ENCODE data around the gene XRN2. TPM values are rescaled to one million over a fixed set of nuclear protein-coding genes. Genes with fewer than 3 reads are reported as not detected.

The XRN2 gene
- total RNA-seq, 2 experiments from 2014 or later: 52.5 to 69.9 TPM

DNA sequence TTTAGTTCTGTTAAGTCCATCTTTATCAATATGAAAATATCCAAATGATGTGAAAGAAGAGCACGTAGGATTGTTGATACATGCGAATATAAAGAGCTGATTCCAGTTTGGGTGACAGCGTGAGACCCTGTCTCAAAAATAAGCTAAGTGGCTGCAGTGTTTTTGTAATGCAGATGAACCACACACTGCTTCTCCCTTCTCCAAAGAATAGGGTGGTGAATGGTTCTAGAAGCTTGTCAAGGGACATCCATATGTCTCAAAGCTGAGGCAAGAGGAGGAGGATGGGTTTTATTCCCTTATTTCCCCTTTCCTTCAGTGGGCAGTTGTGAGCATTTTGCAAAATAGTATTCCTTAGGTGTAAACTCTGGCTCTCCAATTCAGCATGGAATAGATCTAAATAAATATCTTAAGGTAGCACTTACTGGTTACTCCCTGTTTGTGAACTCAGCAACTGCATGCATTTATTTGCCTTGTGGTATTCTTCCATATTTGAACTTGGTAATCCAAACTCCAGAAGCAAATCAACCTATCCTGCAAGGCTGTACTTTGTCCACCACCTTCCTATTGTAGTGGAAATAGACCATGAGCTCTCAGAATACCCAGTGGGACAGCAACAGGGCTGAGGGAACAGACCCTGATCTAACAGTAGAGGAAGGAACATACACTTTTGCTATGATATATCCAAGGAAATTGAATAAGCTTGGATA is 38.0 kb downstream of the XRN2 start:
- CTCF ChIA-PET: interaction anchor here (2.5 kb wide), 1 partner anchor 105 kb away, joined by 5 read pairs; no protein-coding TSS in a partner anchor
- no peak for ATAC-seq
- peaks cover 45% of the 10 kb centered on the region for H3K36me3 Mint-ChIP-seq
- H3K27me3 Mint-ChIP-seq: no peaks in the 10 kb centered on the region
- no peaks in the 10 kb centered on the region for H3K9me3 Mint-ChIP-seq (ENCODE audit: low read depth)
- no peak overlapping the region for H3K27ac Mint-ChIP-seq
- DNase-seq: no peak
- no peak overlapping the region for H3K4me3 Mint-ChIP-seq
- no peaks in the 10 kb centered on the region for H3K4me1 Mint-ChIP-seq

GRCh38 chr20:21342656-21343345 is 39.7 kb downstream of the XRN2 start:
- Mint-ChIP-seq H3K4me1 (peaks cover 2% of the 10 kb centered on the region), H3K4me3 (no peak overlapping the region), H3K27me3 (no peaks in the 10 kb centered on the region), H3K9me3 (ENCODE audit: low read depth) (no peaks in the 10 kb centered on the region), H3K27ac (no peak overlapping the region), H3K36me3 (peaks cover 42% of the 10 kb centered on the region)
- CTCF ChIA-PET: interaction anchor here (0.8 to 2.5 kb wide), 2 partner anchors 9 to 107 kb away, joined by 3 to 5 read pairs; no protein-coding TSS in a partner anchor
- DNase-seq (no peak), ATAC-seq (no peak)

DNA sequence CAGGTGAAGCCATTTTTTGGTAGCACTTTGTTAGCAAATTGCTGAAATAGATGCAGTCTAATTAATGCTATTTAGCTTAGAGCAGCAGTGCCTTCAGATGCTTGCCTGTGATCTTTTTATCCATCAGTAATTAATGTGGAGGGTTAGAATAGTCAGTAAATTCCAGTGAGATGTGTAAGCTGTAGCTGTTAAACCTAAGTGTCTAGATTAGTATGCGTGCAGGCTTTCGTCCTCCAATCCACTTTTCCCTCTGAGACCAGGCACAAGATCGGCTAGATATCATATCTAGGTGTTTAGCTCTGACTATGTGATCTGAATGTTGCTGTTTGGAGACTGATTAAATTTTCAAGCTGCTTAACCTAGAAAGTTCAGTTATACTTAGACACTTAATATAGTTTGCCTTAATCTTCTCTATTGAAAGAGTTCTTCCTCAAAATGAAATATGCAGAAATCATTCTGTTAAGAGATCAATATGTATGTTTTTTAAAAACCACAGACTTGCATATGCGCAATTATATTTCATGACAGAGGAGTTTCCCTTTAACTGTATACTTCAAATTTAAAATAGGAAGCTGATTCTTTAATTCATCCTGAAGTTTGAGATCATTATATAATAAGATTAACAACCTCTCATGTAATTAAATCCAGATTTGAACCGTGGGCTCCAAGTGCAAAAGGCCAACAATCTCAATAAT is 41.2 kb downstream of the XRN2 start:
- no peak overlapping the region for H3K4me3 Mint-ChIP-seq
- CTCF ChIA-PET: no interaction called here
- H3K36me3 Mint-ChIP-seq: peaks cover 49% of the 10 kb centered on the region
- no peaks in the 10 kb centered on the region for H3K9me3 Mint-ChIP-seq (ENCODE audit: low read depth)
- DNase-seq: no peak
- no peak for ATAC-seq
- no peaks in the 10 kb centered on the region for H3K27me3 Mint-ChIP-seq
- H3K27ac Mint-ChIP-seq: no peak overlapping the region
- peaks cover 2% of the 10 kb centered on the region for H3K4me1 Mint-ChIP-seq

DNA sequence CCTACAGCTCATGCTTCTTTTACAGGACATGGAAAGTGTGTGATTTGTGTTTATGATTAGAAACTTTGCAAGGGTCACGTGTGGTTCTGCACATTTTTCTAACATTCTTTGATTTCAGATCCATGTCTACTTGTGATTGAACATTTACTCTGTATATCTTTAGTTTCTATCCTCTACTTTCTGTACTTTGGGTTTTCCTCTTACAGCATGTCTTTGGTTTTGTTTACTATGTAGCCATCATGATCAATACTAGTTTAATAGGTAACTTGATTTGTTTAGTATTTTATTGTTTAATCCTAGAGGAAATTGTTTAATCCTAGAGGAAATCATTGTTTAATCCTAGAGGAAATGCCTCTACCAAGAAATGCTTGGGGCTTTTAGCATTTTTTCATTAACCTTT is 41.8 kb downstream of the XRN2 start:
- no peak for ATAC-seq
- CTCF ChIA-PET: no interaction called here
- H3K4me3 Mint-ChIP-seq: no peak overlapping the region
- no peak for DNase-seq
- no peaks in the 10 kb centered on the region for H3K9me3 Mint-ChIP-seq (ENCODE audit: low read depth)
- no peaks in the 10 kb centered on the region for H3K27me3 Mint-ChIP-seq
- no peak overlapping the region for H3K27ac Mint-ChIP-seq
- H3K36me3 Mint-ChIP-seq: peaks cover 48% of the 10 kb centered on the region
- peaks cover 2% of the 10 kb centered on the region for H3K4me1 Mint-ChIP-seq

DNA sequence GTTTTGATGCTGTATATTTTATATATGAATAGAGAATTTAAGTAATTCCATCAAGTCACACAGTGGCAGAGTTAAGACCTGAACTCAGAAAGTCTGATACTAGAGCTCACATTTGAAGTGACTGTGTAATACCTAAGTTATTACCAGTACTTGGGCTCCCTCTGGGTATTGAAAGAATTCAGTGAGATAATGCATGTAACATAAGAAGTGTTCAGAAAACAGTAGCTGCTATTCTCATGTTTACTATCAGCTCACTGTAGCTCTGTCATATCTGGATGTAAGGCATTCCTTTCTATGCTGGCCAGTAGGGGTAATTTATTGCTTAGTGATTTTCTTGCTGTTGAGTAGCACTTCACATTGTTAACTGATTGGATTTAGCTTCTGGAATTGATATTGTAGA is 49.6 kb downstream of the XRN2 start:
- DNase-seq: no peak
- CTCF ChIA-PET: interaction anchor here (0.9 to 2.3 kb wide), 3 partner anchors 14 to 117 kb away, joined by 3 to 8 read pairs (median 4); no protein-coding TSS in a partner anchor
- Mint-ChIP-seq H3K27ac (no peak overlapping the region), H3K36me3 (peaks cover 27% of the 10 kb centered on the region), H3K4me1 (no peaks in the 10 kb centered on the region), H3K9me3 (ENCODE audit: low read depth) (no peaks in the 10 kb centered on the region), H3K27me3 (no peaks in the 10 kb centered on the region), H3K4me3 (no peak overlapping the region)
- ATAC-seq: no peak

DNA sequence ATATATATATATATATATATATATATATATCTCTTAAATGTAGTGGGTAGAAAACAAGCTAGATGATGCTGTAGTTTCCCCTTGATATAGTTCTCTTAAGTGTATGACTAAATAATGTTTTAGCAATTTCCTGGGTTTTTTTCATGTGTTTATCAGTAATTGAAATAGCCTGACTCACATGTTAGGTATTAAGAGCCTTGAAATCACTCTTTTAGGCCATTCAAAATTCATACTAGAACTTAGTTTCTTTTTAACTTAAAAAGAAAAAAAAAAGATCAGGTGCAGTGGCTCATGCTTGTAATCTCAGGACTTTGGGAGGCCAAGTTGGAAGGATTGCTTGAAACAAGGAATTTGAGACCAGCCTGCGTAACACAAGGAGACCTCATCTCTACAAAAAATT is 50.1 kb downstream of the XRN2 start:
- no peak for DNase-seq
- Mint-ChIP-seq H3K9me3 (ENCODE audit: low read depth) (no peaks in the 10 kb centered on the region), H3K4me1 (no peaks in the 10 kb centered on the region), H3K4me3 (no peak overlapping the region), H3K27me3 (no peaks in the 10 kb centered on the region), H3K36me3 (peaks cover 27% of the 10 kb centered on the region), H3K27ac (no peak overlapping the region)
- no peak for ATAC-seq
- CTCF ChIA-PET: interaction anchor here (1.6 to 2.3 kb wide), 2 partner anchors 14 to 117 kb away, joined by 4 to 8 read pairs; no protein-coding TSS in a partner anchor

- Mint-ChIP-seq H3K4me3 (no peak overlapping the region), H3K27me3 (no peaks in the 10 kb centered on the region), H3K27ac (no peak overlapping the region), H3K9me3 (ENCODE audit: low read depth) (no peaks in the 10 kb centered on the region), H3K4me1 (peaks cover 7% of the 10 kb centered on the region), H3K36me3 (peaks cover 24% of the 10 kb centered on the region)
- DNase-seq (no peak), ATAC-seq (no peak)
- CTCF ChIA-PET: no interaction called here
Measured at GRCh38 chr20:21355981-21356380, 52.9 kb downstream of the XRN2 start.

- no peak for DNase-seq
- no peak for ATAC-seq
- Mint-ChIP-seq H3K27me3 (no peaks in the 10 kb centered on the region), H3K4me3 (no peak overlapping the region), H3K36me3 (peaks cover 27% of the 10 kb centered on the region), H3K4me1 (peaks cover 11% of the 10 kb centered on the region), H3K9me3 (ENCODE audit: low read depth) (no peaks in the 10 kb centered on the region), H3K27ac (no peak overlapping the region)
- CTCF ChIA-PET: no interaction called here
Measured at GRCh38 chr20:21356386-21356785, 53.3 kb downstream of the XRN2 start.

- DNase-seq (no peak), ATAC-seq (no peak)
- Mint-ChIP-seq H3K27me3 (no peaks in the 10 kb centered on the region), H3K36me3 (peaks cover 33% of the 10 kb centered on the region), H3K4me1 (peaks cover 14% of the 10 kb centered on the region), H3K27ac (no peak overlapping the region), H3K4me3 (no peak overlapping the region), H3K9me3 (ENCODE audit: low read depth) (no peaks in the 10 kb centered on the region)
- CTCF ChIA-PET: interaction anchor here (1.1 kb wide), 1 partner anchor 123 kb away, joined by 3 read pairs; no protein-coding TSS in a partner anchor
Measured at GRCh38 chr20:21357844-21358243, 54.7 kb downstream of the XRN2 start.

DNA sequence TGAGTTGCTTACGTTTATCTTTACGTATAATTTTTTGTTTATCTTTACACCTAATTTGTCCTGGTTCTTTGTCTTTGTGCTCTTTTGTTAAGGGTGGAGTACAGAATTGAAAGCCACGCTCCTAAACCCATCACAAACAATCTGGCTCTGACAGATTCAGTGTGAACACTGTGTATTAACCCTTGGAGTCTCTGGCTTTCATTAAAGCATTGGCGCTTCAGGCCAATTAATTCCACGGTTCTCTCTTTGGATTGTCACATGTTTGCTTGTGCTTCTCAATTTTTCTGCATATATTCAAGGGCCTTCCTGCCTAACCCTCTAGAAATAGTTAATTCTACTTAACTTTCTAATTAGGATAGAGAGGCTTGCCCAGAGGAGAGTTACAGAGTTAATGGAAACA is 55.6 kb downstream of the XRN2 start:
- H3K4me1 Mint-ChIP-seq: peaks cover 14% of the 10 kb centered on the region
- CTCF ChIA-PET: no interaction called here
- peaks cover 38% of the 10 kb centered on the region for H3K36me3 Mint-ChIP-seq
- H3K9me3 Mint-ChIP-seq (ENCODE audit: low read depth): no peaks in the 10 kb centered on the region
- ATAC-seq (no peak), DNase-seq (no peak)
- no peak overlapping the region for H3K4me3 Mint-ChIP-seq
- H3K27ac Mint-ChIP-seq: no peak overlapping the region
- H3K27me3 Mint-ChIP-seq: no peaks in the 10 kb centered on the region

DNA sequence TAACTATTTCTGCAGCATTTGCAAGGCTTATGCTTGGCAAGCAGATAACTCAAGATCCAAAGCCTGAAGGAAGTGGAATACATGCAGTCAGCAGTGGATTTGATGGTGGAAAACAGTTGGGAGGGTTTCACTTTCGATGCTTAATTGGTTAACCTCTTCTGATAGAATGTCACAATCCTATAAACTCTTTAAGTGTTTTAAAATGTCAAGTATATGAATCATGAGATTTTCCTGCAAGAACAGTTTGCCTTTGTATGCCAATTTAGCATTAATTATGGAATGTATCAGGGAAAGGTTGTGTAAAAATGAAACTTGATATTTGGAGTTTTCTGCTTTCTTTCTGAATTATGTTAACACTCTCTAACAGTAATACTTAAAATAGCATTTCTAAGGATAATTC is 57.6 kb downstream of the XRN2 start:
- no peak for DNase-seq
- peaks cover 37% of the 10 kb centered on the region for H3K36me3 Mint-ChIP-seq
- CTCF ChIA-PET: interaction anchor here (1.2 kb wide), 1 partner anchor 25 kb away, joined by 4 read pairs; no protein-coding TSS in a partner anchor
- ATAC-seq: no peak
- no peaks in the 10 kb centered on the region for H3K27me3 Mint-ChIP-seq
- H3K9me3 Mint-ChIP-seq (ENCODE audit: low read depth): no peaks in the 10 kb centered on the region
- peaks cover 14% of the 10 kb centered on the region for H3K4me1 Mint-ChIP-seq
- peak overlapping the region; percentile 21 for H3K27ac Mint-ChIP-seq
- H3K4me3 Mint-ChIP-seq: no peak overlapping the region

GRCh38 chr20:21361266-21361665 is 58.1 kb downstream of the XRN2 start:
- DNase-seq: no peak
- ATAC-seq: no peak
- H3K9me3 Mint-ChIP-seq (ENCODE audit: low read depth): no peaks in the 10 kb centered on the region
- H3K27ac Mint-ChIP-seq: peak overlapping the region; percentile 51
- peaks cover 36% of the 10 kb centered on the region for H3K36me3 Mint-ChIP-seq
- H3K4me3 Mint-ChIP-seq: no peak overlapping the region
- H3K27me3 Mint-ChIP-seq: no peaks in the 10 kb centered on the region
- CTCF ChIA-PET: no interaction called here
- peaks cover 14% of the 10 kb centered on the region for H3K4me1 Mint-ChIP-seq

DNA sequence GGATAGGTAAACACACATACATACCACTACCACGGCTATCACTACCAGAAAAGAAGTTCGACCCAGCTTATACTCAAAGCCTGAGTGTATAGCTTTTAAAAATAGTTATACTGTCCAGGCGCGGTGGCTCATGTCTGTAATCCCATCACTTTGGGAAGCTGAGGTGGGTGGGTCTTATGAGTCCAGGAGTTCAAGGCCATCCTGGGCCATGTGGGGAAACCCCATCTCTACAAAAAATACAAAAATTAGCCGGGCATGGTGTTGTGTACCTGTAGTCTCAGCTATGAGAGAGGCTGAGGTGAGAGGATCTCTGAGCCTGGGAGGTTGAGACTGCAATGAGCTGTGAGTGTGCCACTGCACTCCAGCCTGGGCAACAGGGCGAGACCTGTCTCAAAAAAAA is 61.3 kb downstream of the XRN2 start:
- ATAC-seq (no peak), DNase-seq (no peak)
- H3K9me3 Mint-ChIP-seq (ENCODE audit: low read depth): no peaks in the 10 kb centered on the region
- H3K27ac Mint-ChIP-seq: no peak overlapping the region
- no peaks in the 10 kb centered on the region for H3K27me3 Mint-ChIP-seq
- H3K4me1 Mint-ChIP-seq: peaks cover 14% of the 10 kb centered on the region
- H3K36me3 Mint-ChIP-seq: peaks cover 43% of the 10 kb centered on the region
- CTCF ChIA-PET: interaction anchor here (0.6 to 1.0 kb wide), 2 partner anchors 9 to 85 kb away, joined by 3 read pairs; no protein-coding TSS in a partner anchor
- no peak overlapping the region for H3K4me3 Mint-ChIP-seq

All from activated CD8-positive, alpha-beta memory T cell treated with anti-CD3 and anti-CD28 coated beads, Interleukin-2, amount 10 ng/mL, durations not matched to agents 7 days and 5 days (primary cell).